ENCODE results near the gene SH3BGR. TPM values are rescaled to one million over a fixed set of nuclear protein-coding genes. Genes with fewer than 3 reads are reported as not detected.

SH3BGR gene
- total RNA-seq, 1 donor from 2014 or later: 0.33 TPM

DNA sequence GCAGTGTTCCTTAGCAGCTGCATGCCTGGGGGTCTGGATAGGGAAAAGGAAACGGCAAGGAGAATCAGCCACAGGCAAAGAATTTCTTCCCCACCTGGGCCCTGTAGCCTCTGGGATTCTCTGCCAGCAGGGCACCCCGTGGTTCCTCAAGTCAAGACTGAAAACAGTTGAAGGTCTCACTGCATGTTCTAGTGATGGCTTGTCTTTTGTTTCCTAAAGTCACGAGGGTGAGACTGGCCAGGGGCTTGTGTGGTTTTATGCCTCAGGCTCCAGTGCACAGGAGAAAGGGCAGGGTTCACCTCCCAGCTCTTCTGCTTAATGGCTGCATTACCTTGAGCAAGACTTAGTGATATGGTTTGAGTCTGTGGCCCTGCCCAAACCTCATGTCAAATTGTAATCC, 107.7 kb downstream of the SH3BGR start:
- TF ChIP-seq, protein P1, sequence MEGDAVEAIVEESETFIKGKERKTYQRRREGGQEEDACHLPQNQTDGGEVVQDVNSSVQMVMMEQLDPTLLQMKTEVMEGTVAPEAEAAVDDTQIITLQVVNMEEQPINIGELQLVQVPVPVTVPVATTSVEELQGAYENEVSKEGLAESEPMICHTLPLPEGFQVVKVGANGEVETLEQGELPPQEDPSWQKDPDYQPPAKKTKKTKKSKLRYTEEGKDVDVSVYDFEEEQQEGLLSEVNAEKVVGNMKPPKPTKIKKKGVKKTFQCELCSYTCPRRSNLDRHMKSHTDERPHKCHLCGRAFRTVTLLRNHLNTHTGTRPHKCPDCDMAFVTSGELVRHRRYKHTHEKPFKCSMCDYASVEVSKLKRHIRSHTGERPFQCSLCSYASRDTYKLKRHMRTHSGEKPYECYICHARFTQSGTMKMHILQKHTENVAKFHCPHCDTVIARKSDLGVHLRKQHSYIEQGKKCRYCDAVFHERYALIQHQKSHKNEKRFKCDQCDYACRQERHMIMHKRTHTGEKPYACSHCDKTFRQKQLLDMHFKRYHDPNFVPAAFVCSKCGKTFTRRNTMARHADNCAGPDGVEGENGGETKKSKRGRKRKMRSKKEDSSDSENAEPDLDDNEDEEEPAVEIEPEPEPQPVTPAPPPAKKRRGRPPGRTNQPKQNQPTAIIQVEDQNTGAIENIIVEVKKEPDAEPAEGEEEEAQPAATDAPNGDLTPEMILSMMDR (IDR thresholded peaks at IDR 0.05): no peak
- CTCF ChIA-PET: no interaction called here
- no peak overlapping the region for H3K27ac Mint-ChIP-seq
- intact Hi-C loops (cut with micrococcal nuclease): no loop called here
- ATAC-seq (ENCODE audit: low read depth): no peak
- POLR2A ChIA-PET: no interaction called here
- DNase-seq: no peak
- H3K4me1 Mint-ChIP-seq: no peaks in the 10 kb centered on the region
- H3K27me3 Mint-ChIP-seq: no peaks in the 10 kb centered on the region
- H3K4me3 Mint-ChIP-seq: no peak overlapping the region
- no peaks in the 10 kb centered on the region for H3K9me3 Mint-ChIP-seq
- no peaks in the 10 kb centered on the region for H3K36me3 Mint-ChIP-seq (ENCODE audit: low read depth)

DNA sequence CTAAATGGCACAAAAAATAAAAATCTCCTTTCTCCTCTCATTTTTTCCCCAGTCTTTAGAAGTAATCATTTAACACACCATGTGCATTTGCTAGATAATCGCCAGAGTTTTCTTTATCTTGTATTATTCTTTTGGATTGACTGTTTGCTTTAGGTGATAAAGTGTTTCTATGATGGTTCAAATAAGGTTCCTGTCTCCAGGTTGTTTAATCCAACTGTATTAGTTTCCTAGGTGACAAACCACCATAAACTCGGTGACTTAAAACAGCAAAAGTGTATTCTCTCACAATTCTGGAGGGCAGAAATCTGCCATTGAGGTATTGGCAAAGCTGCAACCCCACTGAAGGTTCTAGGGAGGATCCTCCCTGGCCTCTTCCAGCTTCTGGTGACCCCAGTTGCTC, 109.4 kb downstream of the SH3BGR start:
- Mint-ChIP-seq H3K36me3 (ENCODE audit: low read depth) (no peaks in the 10 kb centered on the region), H3K27me3 (no peaks in the 10 kb centered on the region), H3K4me1 (no peaks in the 10 kb centered on the region), H3K9me3 (no peaks in the 10 kb centered on the region), H3K27ac (no peak overlapping the region), H3K4me3 (no peak overlapping the region)
- TF ChIP-seq, protein P1 (IDR thresholded peaks at IDR 0.05): no peak
- ATAC-seq (ENCODE audit: low read depth): no peak
- POLR2A ChIA-PET: no interaction called here
- DNase-seq: no peak
- intact Hi-C loops (cut with micrococcal nuclease): no loop called here
- CTCF ChIA-PET: no interaction called here

DNA sequence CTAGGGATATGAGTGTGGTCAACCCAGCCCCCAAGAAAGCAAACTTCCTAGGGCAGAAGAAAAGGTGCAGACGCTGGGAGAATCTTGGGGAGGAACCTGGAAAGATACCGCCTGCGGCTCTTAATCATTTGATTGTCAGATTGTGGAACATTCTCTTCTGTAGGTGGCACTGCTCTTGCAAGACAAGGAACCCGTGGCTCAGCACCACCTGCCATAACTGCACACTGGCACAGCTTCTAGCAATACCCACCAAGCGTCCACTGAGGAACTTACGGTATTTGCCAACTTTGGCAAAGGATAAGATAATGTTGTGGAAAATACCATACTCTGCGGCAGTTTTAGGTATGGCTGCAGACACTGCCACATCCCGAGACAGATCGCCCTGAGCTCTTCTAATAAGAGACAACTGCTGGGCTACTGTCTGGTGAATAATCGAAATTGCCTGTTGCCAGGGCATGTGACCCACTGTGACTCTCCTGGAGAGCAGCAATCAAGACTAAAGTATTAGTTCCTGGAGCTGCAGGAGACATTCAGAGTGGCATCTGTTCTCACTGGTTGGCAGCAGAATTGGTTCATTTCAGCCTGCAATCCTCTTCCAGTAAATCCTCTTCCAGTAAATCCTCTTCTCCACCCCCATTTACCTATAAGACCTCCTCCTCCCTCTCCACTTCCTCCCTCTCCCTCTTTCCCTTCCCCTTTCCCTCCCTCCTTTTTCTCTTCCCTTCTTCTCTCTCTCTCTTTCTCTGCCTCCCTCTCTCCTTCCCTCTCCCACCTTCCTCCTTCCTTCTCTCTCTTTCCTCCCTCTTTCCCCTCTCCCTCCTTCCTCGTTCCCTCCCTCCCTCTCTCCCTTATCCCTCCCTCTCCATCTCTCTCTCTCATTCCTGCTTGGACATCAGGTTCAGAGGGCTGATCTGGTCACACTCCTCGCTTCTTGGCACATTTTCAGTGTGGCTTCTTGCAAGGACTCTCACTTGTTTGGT, 111.3 kb downstream of the SH3BGR start:
- H3K4me1 Mint-ChIP-seq: no peaks in the 10 kb centered on the region
- TF ChIP-seq, protein P1 (IDR thresholded peaks at IDR 0.05): no peak
- POLR2A ChIA-PET: no interaction called here
- CTCF ChIA-PET: interaction anchor here (1.1 kb wide), 1 partner anchor 12 kb away, joined by 3 read pairs; no protein-coding TSS in a partner anchor
- intact Hi-C loops (cut with micrococcal nuclease): no loop called here
- no peak overlapping the region for H3K4me3 Mint-ChIP-seq
- H3K27me3 Mint-ChIP-seq: no peaks in the 10 kb centered on the region
- H3K9me3 Mint-ChIP-seq: no peaks in the 10 kb centered on the region
- no peak for ATAC-seq (ENCODE audit: low read depth)
- no peaks in the 10 kb centered on the region for H3K36me3 Mint-ChIP-seq (ENCODE audit: low read depth)
- H3K27ac Mint-ChIP-seq: no peak overlapping the region
- no peak for DNase-seq

DNA sequence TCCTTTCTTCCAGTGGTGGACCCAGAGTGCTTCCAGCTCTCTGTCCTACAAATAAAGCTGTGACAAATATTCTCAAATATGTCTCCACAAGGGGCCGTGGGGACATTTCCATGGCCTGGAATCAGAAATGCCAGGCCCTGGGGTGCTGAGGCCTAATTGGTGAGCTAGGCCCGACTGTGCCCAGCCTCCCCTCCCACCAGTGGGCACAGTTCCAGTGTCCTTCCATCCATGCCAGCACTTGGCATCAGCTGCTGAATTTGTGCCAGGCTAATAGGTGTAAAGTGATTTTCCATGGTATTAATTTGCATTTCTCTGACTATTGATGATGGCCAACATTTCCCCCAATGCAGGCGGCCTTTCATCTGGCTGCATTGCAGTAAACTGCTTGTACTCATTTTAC, 112.4 kb downstream of the SH3BGR start:
- Mint-ChIP-seq H3K4me1 (no peaks in the 10 kb centered on the region), H3K9me3 (no peaks in the 10 kb centered on the region), H3K36me3 (ENCODE audit: low read depth) (no peaks in the 10 kb centered on the region), H3K4me3 (no peak overlapping the region), H3K27ac (no peak overlapping the region), H3K27me3 (no peaks in the 10 kb centered on the region)
- ATAC-seq (ENCODE audit: low read depth): no peak
- no peak for DNase-seq
- TF ChIP-seq, protein P1 (IDR thresholded peaks at IDR 0.05): no peak
- intact Hi-C loops (cut with micrococcal nuclease): no loop called here
- ChIA-PET POLR2A (no interaction called here), CTCF (no interaction called here)

Other genes starting within 250 kb of the SH3BGR start
- gene BRWD1, start 138.3 kb upstream of the SH3BGR start, total RNA-seq: 36.9 and 40.3 TPM in 2 replicates
- gene HMGN1, start 102.9 kb upstream of the SH3BGR start, total RNA-seq: 344 and 443 TPM in 2 replicates
- 0.33 and 0.86 TPM in 2 replicates for gene LCA5L, start 6.2 kb upstream of the SH3BGR start, total RNA-seq
- gene B3GALT5, start 161.0 kb downstream of the SH3BGR start, total RNA-seq: not detected in 2 replicates